GM13977 (cell line): ENCODE measurements around the gene DNAJC15.

ENCODE experiments used
- DNase-seq: peaks from one replicate; pipeline ENCODE4 v3.0.0; 2012; ENCODE audit warnings: low spot score
- in situ Hi-C: fragments of 300-500 bp; cut with MboI; formaldehyde crosslinking; loops from one replicate; pipeline ENCODE4 v1.12.0; 2022; ENCODE audit warnings: low sequenced_read_pairs, low pct_unique_long_range_greater_than_20kb, mixed read lengths, inconsistent platforms; ENCODE audit not compliant: unreplicated experiment
- TF ChIP-seq, protein P1 (sequence below): IDR thresholded peaks from 2 replicates; pipeline ENCODE4 v1.5.1; 2012; ENCODE audit warnings: mild to moderate bottlenecking, control low read depth; ENCODE audit not compliant: insufficient read depth; ENCODE audit errors: extremely low read depth, missing control alignments

The DNAJC15 gene

DNA sequence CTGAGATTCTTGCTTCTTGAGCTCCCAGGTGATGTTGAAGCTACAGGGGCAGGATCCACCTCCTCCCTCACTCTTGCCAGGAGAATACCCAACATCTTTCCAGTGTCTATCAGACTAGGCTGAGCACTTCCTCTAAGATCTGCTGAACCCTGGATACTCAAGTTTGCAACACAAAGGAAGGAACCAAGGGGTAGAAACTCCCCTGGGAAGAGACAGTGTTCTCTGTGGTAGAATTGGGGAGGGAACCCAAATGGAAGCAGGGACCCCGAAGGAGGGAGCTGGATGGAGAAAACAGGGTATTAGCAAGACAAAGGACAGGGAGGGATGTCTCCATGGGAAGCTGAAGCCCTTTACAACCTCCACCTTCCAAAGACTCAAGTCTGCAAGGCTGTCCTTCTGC lies 117.6 kb downstream of the DNAJC15 start:
- in situ Hi-C loops, result no loop called here
- TF ChIP-seq, protein P1, sequence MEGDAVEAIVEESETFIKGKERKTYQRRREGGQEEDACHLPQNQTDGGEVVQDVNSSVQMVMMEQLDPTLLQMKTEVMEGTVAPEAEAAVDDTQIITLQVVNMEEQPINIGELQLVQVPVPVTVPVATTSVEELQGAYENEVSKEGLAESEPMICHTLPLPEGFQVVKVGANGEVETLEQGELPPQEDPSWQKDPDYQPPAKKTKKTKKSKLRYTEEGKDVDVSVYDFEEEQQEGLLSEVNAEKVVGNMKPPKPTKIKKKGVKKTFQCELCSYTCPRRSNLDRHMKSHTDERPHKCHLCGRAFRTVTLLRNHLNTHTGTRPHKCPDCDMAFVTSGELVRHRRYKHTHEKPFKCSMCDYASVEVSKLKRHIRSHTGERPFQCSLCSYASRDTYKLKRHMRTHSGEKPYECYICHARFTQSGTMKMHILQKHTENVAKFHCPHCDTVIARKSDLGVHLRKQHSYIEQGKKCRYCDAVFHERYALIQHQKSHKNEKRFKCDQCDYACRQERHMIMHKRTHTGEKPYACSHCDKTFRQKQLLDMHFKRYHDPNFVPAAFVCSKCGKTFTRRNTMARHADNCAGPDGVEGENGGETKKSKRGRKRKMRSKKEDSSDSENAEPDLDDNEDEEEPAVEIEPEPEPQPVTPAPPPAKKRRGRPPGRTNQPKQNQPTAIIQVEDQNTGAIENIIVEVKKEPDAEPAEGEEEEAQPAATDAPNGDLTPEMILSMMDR, result no peak
- no peak for DNase-seq

DNA sequence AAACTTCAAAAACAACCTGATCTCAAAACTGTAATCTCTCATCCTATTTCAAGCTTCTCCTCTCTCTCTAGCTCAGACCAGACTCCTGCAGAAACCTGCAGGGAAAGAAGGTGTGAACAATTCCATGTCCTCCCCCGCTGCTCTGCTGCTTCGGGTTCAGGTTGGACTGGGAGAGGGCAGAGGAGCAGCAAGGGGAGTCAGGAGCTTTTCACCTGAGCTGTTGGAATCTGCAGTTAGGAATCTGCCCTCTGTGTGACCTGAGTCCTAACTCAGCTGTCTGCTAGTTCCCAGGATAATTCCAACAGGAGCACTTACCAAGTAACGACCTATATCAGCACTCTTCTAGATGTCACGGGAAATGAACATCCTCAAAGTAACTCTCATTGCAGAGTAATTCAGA lies 118.3 kb downstream of the DNAJC15 start:
- TF ChIP-seq, protein P1, result no peak
- in situ Hi-C loops, result no loop called here
- DNase-seq, result no peak

- TF ChIP-seq, protein P1, result no peak
- in situ Hi-C loops, result no loop called here
- no peak for DNase-seq
Observed at GRCh38 chr13:43143591-43143990, 120.2 kb downstream of the DNAJC15 start.

- in situ Hi-C loops, result no loop called here
- TF ChIP-seq, protein P1, result no peak
- no peak for DNase-seq
Observed at GRCh38 chr13:43145534-43146196, 122.3 kb downstream of the DNAJC15 start.

- in situ Hi-C loops, result no loop called here
- TF ChIP-seq, protein P1, result no peak
- DNase-seq, result no peak
Observed at GRCh38 chr13:43146400-43146799, 123.0 kb downstream of the DNAJC15 start.

GRCh38 chr13:43150369-43151207 lies 127.2 kb downstream of the DNAJC15 start:
- TF ChIP-seq, protein P1, result no peak
- DNase-seq, result no peak
- in situ Hi-C loops, result no loop called here
